OCI-LY1 (cell line): Measurements from ENCODE around the gene CNNM4.

Experiments used
- EZH2 ChIP-seq: fragments of 200-600 bp; sonication (generic), shearing (Covaris generic); IDR thresholded peaks from 2 replicates; pipeline ENCODE4 v1.8.0; 2017; ENCODE audit warnings: borderline replicate concordance, mixed run types, mild to moderate bottlenecking, antibody characterized with exemption, low read length, moderate library complexity, mixed read lengths
- TF ChIP-seq, protein P1 (sequence below): fragments of 200-600 bp; sonication (generic), shearing (Covaris generic); IDR thresholded peaks from 2 replicates; pipeline ENCODE4 v1.5.1; 2017; ENCODE audit warnings: mild to moderate bottlenecking, antibody characterized with exemption, low read length, moderate library complexity, mixed read lengths

DNA sequence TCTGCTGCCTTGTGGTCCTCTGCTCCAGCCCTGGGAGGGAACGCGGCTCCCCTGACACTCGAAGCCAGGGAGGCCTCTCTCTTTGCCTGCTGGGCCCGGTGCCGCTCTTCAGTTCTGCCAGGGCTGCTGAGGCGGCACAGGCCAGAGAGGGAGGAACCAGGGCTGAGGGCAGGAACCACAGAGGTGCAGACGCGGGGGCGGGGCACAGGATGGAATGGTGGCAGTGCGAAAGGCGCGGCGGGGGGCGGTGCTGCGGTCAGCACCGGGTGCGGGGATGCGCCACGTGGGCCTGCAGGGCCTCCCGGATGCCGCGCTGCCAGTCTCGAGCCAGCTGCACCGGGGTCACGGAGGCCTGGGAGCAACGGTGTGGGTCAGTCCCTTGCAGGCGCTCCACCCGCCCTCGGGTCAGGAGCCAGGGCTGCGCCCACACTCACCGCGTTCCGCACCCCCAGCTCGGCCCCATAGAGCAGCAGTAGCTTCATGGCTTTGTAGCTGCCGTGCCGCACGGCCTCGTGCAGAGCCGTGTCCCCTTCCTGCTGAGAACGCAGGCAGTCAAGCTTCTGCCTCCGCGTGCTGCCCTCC lies 78.7 kb downstream of the CNNM4 start:
- TF ChIP-seq, protein P1, sequence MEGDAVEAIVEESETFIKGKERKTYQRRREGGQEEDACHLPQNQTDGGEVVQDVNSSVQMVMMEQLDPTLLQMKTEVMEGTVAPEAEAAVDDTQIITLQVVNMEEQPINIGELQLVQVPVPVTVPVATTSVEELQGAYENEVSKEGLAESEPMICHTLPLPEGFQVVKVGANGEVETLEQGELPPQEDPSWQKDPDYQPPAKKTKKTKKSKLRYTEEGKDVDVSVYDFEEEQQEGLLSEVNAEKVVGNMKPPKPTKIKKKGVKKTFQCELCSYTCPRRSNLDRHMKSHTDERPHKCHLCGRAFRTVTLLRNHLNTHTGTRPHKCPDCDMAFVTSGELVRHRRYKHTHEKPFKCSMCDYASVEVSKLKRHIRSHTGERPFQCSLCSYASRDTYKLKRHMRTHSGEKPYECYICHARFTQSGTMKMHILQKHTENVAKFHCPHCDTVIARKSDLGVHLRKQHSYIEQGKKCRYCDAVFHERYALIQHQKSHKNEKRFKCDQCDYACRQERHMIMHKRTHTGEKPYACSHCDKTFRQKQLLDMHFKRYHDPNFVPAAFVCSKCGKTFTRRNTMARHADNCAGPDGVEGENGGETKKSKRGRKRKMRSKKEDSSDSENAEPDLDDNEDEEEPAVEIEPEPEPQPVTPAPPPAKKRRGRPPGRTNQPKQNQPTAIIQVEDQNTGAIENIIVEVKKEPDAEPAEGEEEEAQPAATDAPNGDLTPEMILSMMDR = no peak
- no peak for TF ChIP-seq EZH2
